A549 (cell line): ENCODE results near the gene GTF3A.

ENCODE experiments used
- MAX ChIP-seq: IDR thresholded peaks from 2 replicates; pipeline ENCODE4 v1.6.1; 2012
- NFE2L2 ChIP-seq: fragments of 150-350 bp; conservative IDR thresholded peaks from 2 replicates; pipeline ENCODE4 v1.6.1; 2014; ENCODE audit warnings: low read length
- POLR2A ChIP-seq: IDR thresholded peaks from 2 replicates; pipeline ENCODE4 v1.6.1; 2012; ENCODE audit warnings: mild to moderate bottlenecking, low read length
- POLR2AphosphoS2 ChIP-seq: conservative IDR thresholded peaks from 2 replicates; pipeline ENCODE4 v1.6.1; 2012; ENCODE audit warnings: low read length, improper control_type of control experiment, inconsistent platforms
- SMC3 ChIP-seq: fragments of >200 bp; sonication (Bioruptor Twin); formaldehyde crosslinking; IDR thresholded peaks from 3 replicates; pipeline ENCODE4 v1.6.1; 2018; ENCODE audit warnings: inconsistent platforms
- TF ChIP-seq, protein P1 (sequence below): fragments of >200 bp; sonication (Bioruptor Twin); formaldehyde crosslinking; IDR thresholded peaks from 3 replicates; pipeline ENCODE4 v1.5.1; 2016
- TF ChIP-seq, protein P2 (sequence below): IDR thresholded peaks from 2 replicates; pipeline ENCODE4 v1.6.1; 2012; ENCODE audit warnings: low read depth, borderline replicate concordance

GRCh38 chr13:27455331-27455855 lies 31.0 kb downstream of the GTF3A start:
- TF ChIP-seq NFE2L2 (no peak), MAX (no peak), SMC3 (no peak), POLR2A (no peak), POLR2AphosphoS2 (no peak)
- TF ChIP-seq, protein P1, sequence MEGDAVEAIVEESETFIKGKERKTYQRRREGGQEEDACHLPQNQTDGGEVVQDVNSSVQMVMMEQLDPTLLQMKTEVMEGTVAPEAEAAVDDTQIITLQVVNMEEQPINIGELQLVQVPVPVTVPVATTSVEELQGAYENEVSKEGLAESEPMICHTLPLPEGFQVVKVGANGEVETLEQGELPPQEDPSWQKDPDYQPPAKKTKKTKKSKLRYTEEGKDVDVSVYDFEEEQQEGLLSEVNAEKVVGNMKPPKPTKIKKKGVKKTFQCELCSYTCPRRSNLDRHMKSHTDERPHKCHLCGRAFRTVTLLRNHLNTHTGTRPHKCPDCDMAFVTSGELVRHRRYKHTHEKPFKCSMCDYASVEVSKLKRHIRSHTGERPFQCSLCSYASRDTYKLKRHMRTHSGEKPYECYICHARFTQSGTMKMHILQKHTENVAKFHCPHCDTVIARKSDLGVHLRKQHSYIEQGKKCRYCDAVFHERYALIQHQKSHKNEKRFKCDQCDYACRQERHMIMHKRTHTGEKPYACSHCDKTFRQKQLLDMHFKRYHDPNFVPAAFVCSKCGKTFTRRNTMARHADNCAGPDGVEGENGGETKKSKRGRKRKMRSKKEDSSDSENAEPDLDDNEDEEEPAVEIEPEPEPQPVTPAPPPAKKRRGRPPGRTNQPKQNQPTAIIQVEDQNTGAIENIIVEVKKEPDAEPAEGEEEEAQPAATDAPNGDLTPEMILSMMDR, result no peak
- TF ChIP-seq, protein P2, sequence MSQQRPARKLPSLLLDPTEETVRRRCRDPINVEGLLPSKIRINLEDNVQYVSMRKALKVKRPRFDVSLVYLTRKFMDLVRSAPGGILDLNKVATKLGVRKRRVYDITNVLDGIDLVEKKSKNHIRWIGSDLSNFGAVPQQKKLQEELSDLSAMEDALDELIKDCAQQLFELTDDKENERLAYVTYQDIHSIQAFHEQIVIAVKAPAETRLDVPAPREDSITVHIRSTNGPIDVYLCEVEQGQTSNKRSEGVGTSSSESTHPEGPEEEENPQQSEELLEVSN, result no peak
